HCT116 (cell line): ENCODE data around the gene USP7. TPM values are rescaled to one million over a fixed set of nuclear protein-coding genes. Genes with fewer than 3 reads are reported as not detected.

Experiments
- ATAC-seq: fragments of 200-7000 bp; cut with Tn5 transposase; 2 replicates; pipeline ENCODE4 v1.9.1; 2020; ENCODE audit warnings: mild to moderate bottlenecking, moderate library complexity
- BruUV-seq: library from RNA; stranded (reverse); fragments of 400-500 nt; replicated peaks from 2 replicates; lab custom pipeline; 2021; lab: Mats Ljungman, UMichigan
- CTCF ChIA-PET: fragments of 300-600 bp; sonication (Branson Sonifier 250); formaldehyde crosslinking; loops from one replicate; lab custom pipeline; 2021; ENCODE audit warnings: antibody characterized with exemption; lab: Charles Lee
- POLR2A ChIA-PET: fragments of 300-600, 350-600 bp; sonication (Branson Sonifier 250); formaldehyde crosslinking; loops from one replicate; lab custom pipeline; 2021; ENCODE audit warnings: antibody characterized with exemption; lab: Charles Lee
- RAD21 ChIA-PET, 2 experiments: fragments of 300-600 bp; sonication (Branson Sonifier 250); formaldehyde crosslinking; loops; one replicate each; lab custom pipeline; 2023; ENCODE audit warnings: low total read pairs in 2 of 2; ENCODE audit not compliant: uncharacterized antibody in 2 of 2, unreplicated experiment in 2 of 2, low non-redundant PET in 1 of 2; lab: Charles Lee
- DNase-seq: peaks from one replicate; pipeline ENCODE4 v3.0.0-alpha.2; 2010; ENCODE audit warnings: low read depth, low spot score
- H2AFZ ChIP-seq: fragments of 200-600 bp; shearing (Covaris generic), sonication (generic); 2 replicates; pipeline ENCODE4 v1.6.1; 2017; ENCODE audit warnings: low read depth, mixed run types, mixed read lengths, antibody characterized with exemption, low read length; ENCODE audit not compliant: poor library complexity, severe bottlenecking
- H3K27ac ChIP-seq: 2 replicates; pipeline ENCODE4 v1.5.1; 2012; ENCODE audit warnings: low read depth, low read length
- H3K27me3 ChIP-seq: fragments of 200-600 bp; sonication (generic); 2 replicates; pipeline ENCODE4 v1.6.1; 2016; ENCODE audit warnings: mixed run types, low read length, mixed read lengths; ENCODE audit not compliant: insufficient read depth
- H3K36me3 ChIP-seq, 2 experiments: fragments of 200-500 bp in 1 of 2; fragments of 200-600 bp in 1 of 2; sonication (Bioruptor generic) in 1 of 2; sonication (generic) in 1 of 2; 2 replicates each; pipeline versions ENCODE4 v1.5.1 to v1.6.1; 2014 to 2016; ENCODE audit warnings: low read length in 2 of 2, inconsistent platforms in 1 of 2, mixed read lengths in 1 of 2, mixed run types in 1 of 2; ENCODE audit not compliant: insufficient read depth in 2 of 2, control insufficient read depth in 1 of 2
- H3K4me1 ChIP-seq, 2 experiments: fragments of 200-600 bp in 1 of 2; sonication (generic) in 1 of 2; 2 replicates each; pipeline versions ENCODE4 v1.5.1 to v1.6.1; 2012 to 2017; ENCODE audit warnings: low read length in 2 of 2, inconsistent platforms in 1 of 2, mild to moderate bottlenecking in 1 of 2, mixed read lengths in 1 of 2, mixed run types in 1 of 2, moderate library complexity in 1 of 2; ENCODE audit not compliant: insufficient read depth in 2 of 2, control insufficient read depth in 1 of 2
- H3K4me2 ChIP-seq: fragments of 200-600 bp; sonication (generic); 2 replicates; pipeline ENCODE4 v1.6.1; 2017; ENCODE audit warnings: mixed run types, low read length, mixed read lengths
- H3K4me3 ChIP-seq, 2 experiments: fragments of 200-600 bp in 1 of 2; sonication (generic) in 1 of 2; replicated peaks in 1 of 2; 2 replicates each; pipeline ENCODE4 v1.5.1; 2011 to 2016; ENCODE audit warnings: low read length in 2 of 2, control low read depth in 1 of 2, low read depth in 1 of 2, mild to moderate bottlenecking in 1 of 2, mixed read lengths in 1 of 2, mixed run types in 1 of 2
- H3K79me2 ChIP-seq: fragments of 200-600 bp; sonication (generic); 2 replicates; pipeline ENCODE4 v1.6.1; 2017; ENCODE audit warnings: mild to moderate bottlenecking, mixed run types, low read length, moderate library complexity, mixed read lengths; ENCODE audit not compliant: insufficient read depth
- H3K9ac ChIP-seq: fragments of 200-600 bp; sonication (generic); 2 replicates; pipeline ENCODE4 v1.6.1; 2016; ENCODE audit warnings: low read length, mixed read lengths
- H3K9me2 ChIP-seq: fragments of 200-600 bp; sonication (generic), shearing (Covaris generic); 2 replicates; pipeline ENCODE4 v1.6.1; 2017; ENCODE audit warnings: mixed run types, mild to moderate bottlenecking, moderate library complexity; ENCODE audit not compliant: insufficient read depth
- H3K9me3 ChIP-seq, 2 experiments: fragments of 200-500 bp in 1 of 2; fragments of 200-600 bp in 1 of 2; sonication (Bioruptor generic) in 1 of 2; sonication (generic) in 1 of 2; 2 replicates each; pipeline ENCODE4 v1.6.1; 2014 to 2017; ENCODE audit warnings: low read length in 2 of 2, mixed read lengths in 2 of 2, inconsistent platforms in 1 of 2, low read depth in 1 of 2, mild to moderate bottlenecking in 1 of 2, mixed run types in 1 of 2, moderate library complexity in 1 of 2; ENCODE audit not compliant: control insufficient read depth in 1 of 2, insufficient read depth in 1 of 2
- H4K20me1 ChIP-seq: fragments of 200-600 bp; sonication (generic), shearing (Covaris generic); 2 replicates; pipeline ENCODE4 v1.6.1; 2017; ENCODE audit warnings: mixed run types, mild to moderate bottlenecking, moderate library complexity; ENCODE audit not compliant: insufficient read depth
- CEBPB ChIP-seq: IDR thresholded peaks from 2 replicates; pipeline ENCODE4 v1.6.1; 2012; ENCODE audit warnings: low read depth
- CTCF ChIP-seq, 3 experiments: fragments of 200-600 bp in 1 of 3; sonication (generic) in 1 of 3; IDR thresholded peaks in 2 of 3; conservative IDR thresholded peaks in 1 of 3; 2 replicates each; pipeline ENCODE4 v1.5.1; 2012 to 2017; ENCODE audit warnings: low read depth in 2 of 3, low read length in 2 of 3, antibody characterized with exemption in 1 of 3, borderline replicate concordance in 1 of 3, control low read depth in 1 of 3, mild to moderate bottlenecking in 1 of 3, mixed read lengths in 1 of 3, mixed run types in 1 of 3, moderate library complexity in 1 of 3; ENCODE audit not compliant: insufficient read depth in 1 of 3
- ELF1 ChIP-seq: IDR thresholded peaks from 2 replicates; pipeline ENCODE4 v1.6.1; 2012; ENCODE audit warnings: low read depth, borderline replicate concordance
- MAX ChIP-seq: IDR thresholded peaks from 2 replicates; pipeline ENCODE4 v1.6.1; 2012
- RAD21 ChIP-seq: IDR thresholded peaks from 2 replicates; pipeline ENCODE4 v1.6.1; 2012; ENCODE audit warnings: low read depth, mild to moderate bottlenecking
- REST ChIP-seq: IDR thresholded peaks from 2 replicates; pipeline ENCODE4 v1.6.1; 2012; ENCODE audit warnings: low read depth
- intact Hi-C: fragments of 100-400 bp; cut with micrococcal nuclease; formaldehyde crosslinking; loops from 2 replicates; pipeline ENCODE4 v1.10.0; 2022
- total RNA-seq: library from RNA; stranded (reverse); gene quantifications from one replicate; pipeline ENCODE4 v1.2.1, GENCODE V29; 2021; ENCODE audit not compliant: unreplicated experiment

Gene USP7
- total RNA-seq, 1 experiment from 2014 or later: 154 TPM

DNA sequence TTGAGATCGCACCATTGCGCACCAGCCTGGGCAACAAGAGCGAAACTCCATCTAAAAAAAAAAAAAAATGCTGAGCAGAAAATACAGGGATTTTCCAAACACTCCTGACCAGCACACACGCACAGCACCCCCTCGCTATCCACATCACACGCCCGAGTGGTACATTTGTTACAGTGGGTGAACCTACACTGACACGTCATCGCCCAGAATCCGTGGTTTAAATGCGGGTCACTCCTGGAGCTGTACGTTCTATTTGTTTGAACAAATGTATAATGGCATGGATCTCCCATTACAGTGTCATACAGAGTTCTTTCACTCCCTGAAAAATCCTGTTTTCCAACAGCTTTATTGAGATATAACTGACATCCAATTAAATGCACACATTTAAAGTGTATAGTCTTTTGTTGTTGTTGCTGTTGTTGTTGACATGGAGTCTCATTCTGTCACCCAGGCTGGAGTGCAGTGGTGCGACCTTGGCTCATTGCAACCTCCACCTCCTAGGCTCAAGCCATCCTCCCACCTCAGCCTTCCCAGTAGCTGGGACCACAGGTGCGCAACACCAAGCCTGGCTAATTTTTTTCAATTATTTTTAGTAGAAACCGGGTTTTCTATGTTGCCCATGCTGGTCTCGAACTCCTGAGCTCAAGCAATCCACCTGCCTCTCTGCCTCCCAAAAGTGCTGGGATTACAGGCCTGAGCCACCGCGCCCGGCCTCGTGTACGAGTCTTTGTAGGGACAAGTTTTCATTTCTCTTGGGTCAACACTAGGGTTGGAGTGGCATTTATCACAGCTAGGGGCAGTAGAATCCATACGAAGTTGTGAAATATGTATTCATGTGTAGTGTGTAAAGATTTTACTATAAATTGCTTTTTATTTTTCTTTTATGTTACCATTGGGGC, 90.5 kb downstream of the USP7 start:
- peaks cover 24 to 32% of the 10 kb centered on the region in 2 experiments for H3K4me1 ChIP-seq
- no peak overlapping the region for H2AFZ ChIP-seq
- H3K27ac ChIP-seq: no peak overlapping the region
- no peak for DNase-seq
- intact Hi-C loops: no loop called here
- no peaks in the 10 kb centered on the region for H3K36me3 ChIP-seq
- H3K9me3 ChIP-seq: no peaks in the 10 kb centered on the region
- no peak for TF ChIP-seq ELF1
- peak in 2 of 3 experiments; percentile 37 to 39; a peak in 4 of 6 replicates for TF ChIP-seq CTCF (IDR thresholded peaks at IDR 0.05 in 2 of 3, conservative IDR thresholded peaks at IDR 0.05 in 1 of 3; ENCODE audit: borderline replicate concordance in 1 of 3, insufficient read depth in 1 of 3, low read depth in 2 of 3, low read length in 2 of 3)
- TF ChIP-seq CEBPB: no peak
- TF ChIP-seq REST: no peak
- TF ChIP-seq MAX: no peak
- no peak for TF ChIP-seq RAD21
- ChIA-PET CTCF (interaction anchor here (1.0 to 1.2 kb wide), 2 partner anchors 10 to 261 kb away, joined by 3 to 5 read pairs; no protein-coding TSS in a partner anchor), POLR2A (interaction anchor here (1.2 kb wide), 1 partner anchor 8 kb away, joined by 3 read pairs; no protein-coding TSS in a partner anchor), RAD21 (no interaction called here)
- no peaks in the 10 kb centered on the region for H4K20me1 ChIP-seq
- no peak overlapping the region for H3K4me3 ChIP-seq
- BruUV-seq: no TSS peak
- no peaks in the 10 kb centered on the region for H3K27me3 ChIP-seq
- H3K4me2 ChIP-seq: no peak overlapping the region
- H3K79me2 ChIP-seq: peaks cover under 1% of the 10 kb centered on the region
- no peak overlapping the region for H3K9ac ChIP-seq
- no peak for ATAC-seq
- no peaks in the 10 kb centered on the region for H3K9me2 ChIP-seq
